HepG2 (cell line): ENCODE results near the gene ARL8A. TPM values are rescaled to one million over a fixed set of nuclear protein-coding genes. Genes with fewer than 3 reads are reported as not detected.

Source experiments
- ATAC-seq: fragments of 200-7000 bp; cut with Tn5 transposase; 3 replicates; pipeline ENCODE4 v1.9.1; 2020; ENCODE audit warnings: mild to moderate bottlenecking, moderate library complexity
- BruUV-seq: library from RNA; stranded (reverse); fragments of 400-500 nt; replicated peaks from 2 replicates; lab custom pipeline; 2021; lab: Mats Ljungman, UMichigan
- CTCF ChIA-PET: fragments of 300-600 bp; formaldehyde crosslinking; extraction: SDS; loops from one replicate; lab custom pipeline; 2021; ENCODE audit warnings: low total read pairs, inconsistent platforms, low intra/inter-chr PET ratio; lab: Yijun Ruan, JAX
- POLR2A ChIA-PET: fragments of 350-600 bp; sonication (Branson Sonifier 250); formaldehyde crosslinking; loops from one replicate; lab custom pipeline; 2020; ENCODE audit warnings: antibody characterized with exemption, inconsistent platforms; lab: Yijun Ruan, JAX
- DNase-seq: peaks from one replicate; pipeline ENCODE4 v3.0.0-alpha.2; 2015; ENCODE audit warnings: low spot score
- FAIRE-seq: peaks from 3 replicates; lab custom pipeline; 2011; peaks lifted over from hg19 to GRCh38; lab: Jason Lieb, UNC
- H2AFZ ChIP-seq: one replicate; pipeline ENCODE4 v1.6.1; 2011; ENCODE audit warnings: low read length, inconsistent platforms
- H3K27ac ChIP-seq: fragments of 300-600 bp; 3 replicates; pipeline ENCODE4 v1.8.0; 2011; ENCODE audit warnings: mixed run types, mild to moderate bottlenecking, mixed read lengths, low read length, inconsistent platforms; ENCODE audit not compliant: insufficient read depth; ENCODE audit errors: extremely low read length
- H3K27me3 ChIP-seq, 2 experiments: fragments of 200-600 bp in 1 of 2; 2 replicates in 1 of 2; 3 replicates in 1 of 2; pipeline versions ENCODE4 v1.6.0 to v1.8.0; 2011; ENCODE audit warnings: low read length in 2 of 2, mild to moderate bottlenecking in 2 of 2, moderate library complexity in 2 of 2, inconsistent platforms in 1 of 2; ENCODE audit not compliant: insufficient read depth in 2 of 2, control insufficient read depth in 1 of 2
- H3K36me3 ChIP-seq, 2 experiments: fragments of 200-600 bp in 1 of 2; replicated peaks in 1 of 2; 2 replicates in 1 of 2; 3 replicates in 1 of 2; pipeline versions ENCODE4 v1.5.1 to v1.8.0; 2011; ENCODE audit warnings: low read length in 2 of 2, inconsistent platforms in 1 of 2; ENCODE audit not compliant: insufficient read depth in 2 of 2, control insufficient read depth in 1 of 2
- H3K4me1 ChIP-seq: 2 replicates; pipeline ENCODE4 v1.5.1; 2012; ENCODE audit warnings: low read length, inconsistent platforms; ENCODE audit not compliant: insufficient read depth
- H3K4me2 ChIP-seq: 2 replicates; pipeline ENCODE4 v1.6.0; 2011; ENCODE audit warnings: low read depth, low read length, inconsistent platforms
- H3K4me3 ChIP-seq, 3 experiments: fragments of 200-600 bp in 1 of 3; sonication (generic), shearing (Covaris generic) in 1 of 3; replicated peaks in 1 of 3; 2 replicates each; pipeline ENCODE4 v1.5.1; 2011 to 2016; ENCODE audit warnings: low read length in 3 of 3, inconsistent platforms in 2 of 3, low read depth in 2 of 3, mild to moderate bottlenecking in 2 of 3, control low read depth in 1 of 3, mixed read lengths in 1 of 3; ENCODE audit not compliant: insufficient read depth in 1 of 3
- H3K79me2 ChIP-seq: one replicate; pipeline ENCODE4 v1.6.1; 2011; ENCODE audit warnings: low read length, inconsistent platforms; ENCODE audit not compliant: insufficient read depth
- H3K9ac ChIP-seq: 2 replicates; pipeline ENCODE4 v1.6.0; 2011; ENCODE audit warnings: mild to moderate bottlenecking, low read depth, low read length, inconsistent platforms; ENCODE audit not compliant: insufficient read depth
- H3K9me3 ChIP-seq: 2 replicates; pipeline ENCODE4 v1.5.1; 2012; ENCODE audit warnings: mild to moderate bottlenecking, low read length
- H4K20me1 ChIP-seq: 2 replicates; pipeline ENCODE4 v1.6.0; 2011; ENCODE audit warnings: inconsistent platforms, mild to moderate bottlenecking, low read length, moderate library complexity; ENCODE audit not compliant: insufficient read depth
- KLF16 ChIP-seq, 2 experiments: sonication (generic) in 1 of 2; formaldehyde crosslinking in 1 of 2; IDR thresholded peaks; 2 replicates each; pipeline versions ENCODE4 v1.6.1 to v1.8.0; 2016 to 2023; ENCODE audit warnings: missing genetic modification reagents in 2 of 2, missing compliant biosample characterization in 1 of 2
- MIER2 ChIP-seq: IDR thresholded peaks from 2 replicates; pipeline ENCODE4 v1.6.1; 2016; ENCODE audit warnings: missing biosample characterization, missing genetic modification reagents
- NR1H2 ChIP-seq: sonication (generic); formaldehyde crosslinking; IDR thresholded peaks from 2 replicates; pipeline ENCODE4 v1.8.1; 2022; ENCODE audit warnings: low read depth, missing genetic modification reagents, borderline replicate concordance
- WGBS: methylation state at CpG from one replicate; pipeline ENCODE4 v1.1.6; 2017; ENCODE audit warnings: low lambda C conversion rate; 5-methylcytosine and 5-hydroxymethylcytosine counted together
- in situ Hi-C: cut with HindIII; loops from 2 replicates; pipeline ENCODE4 v1.10.0; 2017; ENCODE audit warnings: low pct_unique_long_range_greater_than_20kb; ENCODE audit not compliant: extremely low pct_ligation_motif_present
- intact Hi-C: fragments of 100-400 bp; cut with micrococcal nuclease; formaldehyde crosslinking; loops from one replicate; pipeline ENCODE4 v1.10.0; 2022; ENCODE audit not compliant: unreplicated experiment
- polyA plus RNA-seq, 8 experiments: library from polyadenylated mRNA; depleted of rRNA in 3 of 8; stranded (reverse) in 7 of 8; unstranded in 1 of 8; fragments of >200 nt; fragmentation: Illumina TruSeq in 4 of 8; extraction: Trizol in 4 of 8; gene quantifications; 2 replicates each; pipeline versions ENCODE4 v1.2.1 to v1.2.3, GENCODE V29; 2011 to 2016; ENCODE audit warnings: low read depth in 4 of 8, missing spikeins in 1 of 8, mixed read lengths in 1 of 8; ENCODE audit not compliant: insufficient read depth in 1 of 8
- total RNA-seq, 5 experiments: library from RNA; depleted of rRNA; stranded (reverse); fragments of >200 nt; fragmentation: Illumina TruSeq; extraction: Trizol; gene quantifications; 2 replicates each; pipeline ENCODE4 v1.2.3, GENCODE V29; 2016; ENCODE audit warnings: low read depth in 1 of 5
- TF ChIP-seq, protein P1 (sequence below): fragments of 450-650 bp; IDR thresholded peaks from 2 replicates; pipeline ENCODE4 v1.6.1; 2016
- TF ChIP-seq, protein P2 (sequence below): sonication (generic); formaldehyde crosslinking; IDR thresholded peaks from 2 replicates; pipeline ENCODE4 v1.4.0; 2020; ENCODE audit warnings: mild to moderate bottlenecking, missing genetic modification reagents, borderline replicate concordance

ARL8A gene
- total and polyA plus RNA-seq, 2 of the 13 experiments (the other 11 are each of a cell fraction or from before 2014, with no cell fraction given), result 2.7 to 23.4 TPM

GRCh38 chr1:202164271-202165037 is 19.9 kb upstream of the ARL8A start:
- no peaks in the 10 kb centered on the region for H3K9me3 ChIP-seq
- WGBS, result 6% methylated on average over 3 of the region's 11 CpGs
- FAIRE-seq (no peak), DNase-seq (no peak), ATAC-seq (peak; percentile 16; the same call in 2 of the 3 replicates)
- no peak overlapping the region for H3K27ac ChIP-seq
- H2AFZ ChIP-seq, result no peak overlapping the region
- no peaks in the 10 kb centered on the region for H3K79me2 ChIP-seq
- no peaks in the 10 kb centered on the region for H4K20me1 ChIP-seq
- peaks cover 25% of the 10 kb centered on the region for H3K4me1 ChIP-seq
- no peak overlapping the region for H3K4me3 ChIP-seq
- in situ Hi-C loops (no loop called here), intact Hi-C loops (no loop called here)
- no TSS peak for BruUV-seq
- H3K4me2 ChIP-seq, result no peak overlapping the region
- ChIA-PET POLR2A (no interaction called here), CTCF (no interaction called here)
- TF ChIP-seq, protein P1, sequence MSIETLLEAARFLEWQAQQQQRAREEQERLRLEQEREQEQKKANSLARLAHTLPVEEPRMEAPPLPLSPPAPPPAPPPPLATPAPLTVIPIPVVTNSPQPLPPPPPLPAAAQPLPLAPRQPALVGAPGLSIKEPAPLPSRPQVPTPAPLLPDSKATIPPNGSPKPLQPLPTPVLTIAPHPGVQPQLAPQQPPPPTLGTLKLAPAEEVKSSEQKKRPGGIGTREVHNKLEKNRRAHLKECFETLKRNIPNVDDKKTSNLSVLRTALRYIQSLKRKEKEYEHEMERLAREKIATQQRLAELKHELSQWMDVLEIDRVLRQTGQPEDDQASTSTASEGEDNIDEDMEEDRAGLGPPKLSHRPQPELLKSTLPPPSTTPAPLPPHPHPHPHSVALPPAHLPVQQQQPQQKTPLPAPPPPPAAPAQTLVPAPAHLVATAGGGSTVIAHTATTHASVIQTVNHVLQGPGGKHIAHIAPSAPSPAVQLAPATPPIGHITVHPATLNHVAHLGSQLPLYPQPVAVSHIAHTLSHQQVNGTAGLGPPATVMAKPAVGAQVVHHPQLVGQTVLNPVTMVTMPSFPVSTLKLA, result peak; percentile 38; the same call in 1 of the 2 replicates
- TF ChIP-seq KLF16 (CRISPR knock-in tag; IDR thresholded peaks at IDR 0.05), result no peak
- H3K27me3 ChIP-seq, result peaks cover 11 to 69% of the 10 kb centered on the region in 2 experiments
- H3K9ac ChIP-seq, result no peak overlapping the region
- no peaks in the 10 kb centered on the region for H3K36me3 ChIP-seq

GRCh38 chr1:202163281-202164270 is 19.0 kb upstream of the ARL8A start:
- Histone ChIP-seq H3K4me2 (peak overlapping the region; percentile 18; the same call in 1 of the 2 replicates), H3K4me1 (peaks cover 25% of the 10 kb centered on the region), H3K27ac (no peak overlapping the region), H4K20me1 (no peaks in the 10 kb centered on the region), H3K4me3 (no peak overlapping the region), H3K9me3 (no peaks in the 10 kb centered on the region), H2AFZ (no peak overlapping the region), H3K27me3 (peaks cover 11 to 74% of the 10 kb centered on the region in 2 experiments), H3K36me3 (no peaks in the 10 kb centered on the region), H3K79me2 (no peaks in the 10 kb centered on the region), H3K9ac (no peak overlapping the region)
- POLR2A ChIA-PET, result no interaction called here
- in situ Hi-C loops (no loop called here), intact Hi-C loops (no loop called here)
- WGBS, result 39% methylated on average over 5 of the region's 12 CpGs
- BruUV-seq, result no TSS peak
- DNase-seq, result no peak
- FAIRE-seq, result no peak
- ATAC-seq, result no peak
- CTCF ChIA-PET, result no interaction called here
- TF ChIP-seq MIER2 (no peak), NR1H2 (CRISPR knock-in tag) (no peak)
- TF ChIP-seq, protein P2, sequence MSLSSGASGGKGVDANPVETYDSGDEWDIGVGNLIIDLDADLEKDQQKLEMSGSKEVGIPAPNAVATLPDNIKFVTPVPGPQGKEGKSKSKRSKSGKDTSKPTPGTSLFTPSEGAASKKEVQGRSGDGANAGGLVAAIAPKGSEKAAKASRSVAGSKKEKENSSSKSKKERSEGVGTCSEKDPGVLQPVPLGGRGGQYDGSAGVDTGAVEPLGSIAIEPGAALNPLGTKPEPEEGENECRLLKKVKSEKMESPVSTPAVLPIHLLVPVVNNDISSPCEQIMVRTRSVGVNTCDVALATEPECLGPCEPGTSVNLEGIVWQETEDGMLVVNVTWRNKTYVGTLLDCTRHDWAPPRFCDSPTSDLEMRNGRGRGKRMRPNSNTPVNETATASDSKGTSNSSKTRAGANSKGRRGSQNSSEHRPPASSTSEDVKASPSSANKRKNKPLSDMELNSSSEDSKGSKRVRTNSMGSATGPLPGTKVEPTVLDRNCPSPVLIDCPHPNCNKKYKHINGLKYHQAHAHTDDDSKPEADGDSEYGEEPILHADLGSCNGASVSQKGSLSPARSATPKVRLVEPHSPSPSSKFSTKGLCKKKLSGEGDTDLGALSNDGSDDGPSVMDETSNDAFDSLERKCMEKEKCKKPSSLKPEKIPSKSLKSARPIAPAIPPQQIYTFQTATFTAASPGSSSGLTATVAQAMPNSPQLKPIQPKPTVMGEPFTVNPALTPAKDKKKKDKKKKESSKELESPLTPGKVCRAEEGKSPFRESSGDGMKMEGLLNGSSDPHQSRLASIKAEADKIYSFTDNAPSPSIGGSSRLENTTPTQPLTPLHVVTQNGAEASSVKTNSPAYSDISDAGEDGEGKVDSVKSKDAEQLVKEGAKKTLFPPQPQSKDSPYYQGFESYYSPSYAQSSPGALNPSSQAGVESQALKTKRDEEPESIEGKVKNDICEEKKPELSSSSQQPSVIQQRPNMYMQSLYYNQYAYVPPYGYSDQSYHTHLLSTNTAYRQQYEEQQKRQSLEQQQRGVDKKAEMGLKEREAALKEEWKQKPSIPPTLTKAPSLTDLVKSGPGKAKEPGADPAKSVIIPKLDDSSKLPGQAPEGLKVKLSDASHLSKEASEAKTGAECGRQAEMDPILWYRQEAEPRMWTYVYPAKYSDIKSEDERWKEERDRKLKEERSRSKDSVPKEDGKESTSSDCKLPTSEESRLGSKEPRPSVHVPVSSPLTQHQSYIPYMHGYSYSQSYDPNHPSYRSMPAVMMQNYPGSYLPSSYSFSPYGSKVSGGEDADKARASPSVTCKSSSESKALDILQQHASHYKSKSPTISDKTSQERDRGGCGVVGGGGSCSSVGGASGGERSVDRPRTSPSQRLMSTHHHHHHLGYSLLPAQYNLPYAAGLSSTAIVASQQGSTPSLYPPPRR (CRISPR knock-in tag), result no peak
